ENCODE data around the gene NPAS3.

NPAS3 gene

DNA sequence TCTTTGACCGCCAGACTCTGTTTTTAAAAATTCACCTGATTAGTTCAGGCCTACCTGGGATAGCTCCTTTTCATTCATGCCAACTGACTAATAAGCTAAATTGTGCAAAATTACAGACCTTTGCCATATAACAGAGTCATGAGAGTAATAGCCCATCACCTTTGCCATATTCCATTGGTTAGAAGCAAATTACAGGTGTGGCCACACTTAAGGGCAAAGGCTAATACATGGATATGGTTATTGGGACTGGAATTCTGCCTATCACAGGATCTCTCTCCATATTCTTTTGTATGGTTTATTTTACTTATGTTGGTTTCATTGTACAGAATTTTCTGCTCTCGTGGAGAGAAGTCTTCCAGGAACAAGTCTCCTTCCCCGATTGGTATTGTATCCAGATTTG is 897.0 kb downstream of the NPAS3 start:
- DNase-seq (ENCODE audit: low read depth in 2 of 2), result no peak

DNA sequence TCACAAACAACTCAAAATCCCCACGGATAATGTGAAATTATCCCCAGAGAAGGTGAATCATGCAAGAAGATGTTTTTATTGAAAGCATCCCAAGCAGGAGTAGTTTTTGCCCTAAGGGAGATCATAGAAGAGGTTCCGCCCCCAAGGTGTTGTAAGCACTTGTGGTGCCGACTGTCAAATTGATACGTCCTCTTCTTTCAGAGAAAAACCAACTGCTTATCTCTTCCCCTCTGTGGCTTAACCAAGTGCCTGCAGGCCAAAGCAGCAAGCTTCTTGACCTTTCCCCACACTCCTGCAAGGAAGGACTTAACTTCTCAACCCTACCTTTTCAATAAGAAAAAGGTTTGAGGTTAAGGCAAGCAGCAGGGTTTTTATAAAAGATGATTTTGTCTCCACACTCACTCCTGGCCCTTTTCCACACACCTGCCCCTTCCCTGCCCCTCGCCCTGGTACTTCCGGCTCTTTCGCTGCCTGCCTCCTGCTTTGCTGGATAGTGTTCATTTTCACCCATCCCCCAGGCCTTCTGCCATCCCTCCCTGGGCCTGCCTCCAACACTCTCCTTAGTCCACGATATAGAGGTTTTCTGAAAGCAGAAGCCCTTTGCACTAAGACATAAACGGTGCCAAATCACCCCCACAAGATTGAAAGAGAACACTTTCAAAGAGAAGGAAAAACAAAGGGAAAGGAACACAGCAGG is 897.7 kb downstream of the NPAS3 start:
- no peak for DNase-seq (ENCODE audit: low read depth in 2 of 2)

DNA sequence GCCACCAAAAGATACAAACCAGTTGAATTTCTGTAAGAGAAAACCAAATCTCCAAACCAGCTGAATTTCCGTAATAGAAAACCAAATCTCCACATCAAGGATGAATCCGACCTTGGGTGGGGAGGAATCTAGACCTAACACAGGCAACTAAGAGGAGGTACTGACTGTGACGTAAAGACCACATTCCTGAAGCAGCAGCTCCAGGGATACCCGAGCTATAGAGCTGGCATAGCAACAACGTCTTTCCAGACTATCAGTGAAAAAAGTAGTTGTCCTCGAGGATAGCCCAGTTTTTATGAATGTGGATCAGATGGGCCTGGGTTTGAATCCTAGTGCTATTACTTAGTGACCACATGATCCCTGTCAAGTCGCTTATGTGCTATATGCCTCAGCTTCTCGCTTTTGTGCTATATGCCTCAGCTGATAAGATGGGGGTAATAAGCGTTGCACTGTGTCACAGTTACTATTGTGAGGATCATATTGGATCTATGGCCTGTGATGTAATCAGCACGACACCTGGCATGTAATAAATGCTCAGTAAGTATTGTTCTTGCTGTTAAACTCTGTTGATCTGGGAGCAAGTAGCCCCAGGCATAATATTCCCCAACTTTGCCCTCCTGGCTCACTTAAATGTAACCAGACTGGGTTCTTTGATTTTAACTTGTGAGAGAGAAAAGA is 898.4 kb downstream of the NPAS3 start:
- no peak for DNase-seq (ENCODE audit: low read depth in 2 of 2)

DNA sequence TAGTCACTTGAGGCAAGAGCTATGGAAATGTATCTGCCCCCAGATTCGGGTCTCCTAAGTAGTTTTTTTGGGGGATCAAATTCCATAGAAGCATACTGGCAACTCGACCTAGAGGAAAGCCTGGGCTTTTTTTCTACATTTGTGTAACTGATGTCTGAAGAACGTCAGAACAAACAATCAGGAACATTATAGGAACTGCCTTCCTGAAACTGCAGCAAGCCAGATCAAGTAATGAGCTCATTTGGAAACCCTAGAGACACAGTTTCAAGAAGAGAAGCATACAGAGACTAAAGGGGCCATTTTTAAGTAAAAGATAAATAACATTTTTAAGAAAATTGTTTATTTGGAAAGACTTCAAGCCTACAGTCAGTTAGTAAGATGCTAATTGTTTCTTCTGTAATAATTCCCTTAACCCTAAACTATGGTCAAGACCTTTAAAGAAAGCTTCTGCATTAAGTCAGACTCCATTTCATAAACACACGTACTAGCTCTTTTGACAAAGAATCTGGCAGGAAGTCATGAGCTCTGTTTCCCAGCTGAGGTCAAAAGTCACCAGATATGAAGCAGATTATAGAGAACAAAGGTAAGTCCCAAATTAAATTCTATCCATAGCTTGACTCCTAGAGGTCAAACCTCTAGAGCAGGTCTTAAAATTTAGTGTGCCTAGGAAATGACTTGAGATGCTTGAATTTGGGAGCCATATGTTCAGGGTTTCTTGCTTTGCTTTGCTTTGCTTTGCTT is 899.4 kb downstream of the NPAS3 start:
- DNase-seq (ENCODE audit: low read depth in 2 of 2), result no peak

DNA sequence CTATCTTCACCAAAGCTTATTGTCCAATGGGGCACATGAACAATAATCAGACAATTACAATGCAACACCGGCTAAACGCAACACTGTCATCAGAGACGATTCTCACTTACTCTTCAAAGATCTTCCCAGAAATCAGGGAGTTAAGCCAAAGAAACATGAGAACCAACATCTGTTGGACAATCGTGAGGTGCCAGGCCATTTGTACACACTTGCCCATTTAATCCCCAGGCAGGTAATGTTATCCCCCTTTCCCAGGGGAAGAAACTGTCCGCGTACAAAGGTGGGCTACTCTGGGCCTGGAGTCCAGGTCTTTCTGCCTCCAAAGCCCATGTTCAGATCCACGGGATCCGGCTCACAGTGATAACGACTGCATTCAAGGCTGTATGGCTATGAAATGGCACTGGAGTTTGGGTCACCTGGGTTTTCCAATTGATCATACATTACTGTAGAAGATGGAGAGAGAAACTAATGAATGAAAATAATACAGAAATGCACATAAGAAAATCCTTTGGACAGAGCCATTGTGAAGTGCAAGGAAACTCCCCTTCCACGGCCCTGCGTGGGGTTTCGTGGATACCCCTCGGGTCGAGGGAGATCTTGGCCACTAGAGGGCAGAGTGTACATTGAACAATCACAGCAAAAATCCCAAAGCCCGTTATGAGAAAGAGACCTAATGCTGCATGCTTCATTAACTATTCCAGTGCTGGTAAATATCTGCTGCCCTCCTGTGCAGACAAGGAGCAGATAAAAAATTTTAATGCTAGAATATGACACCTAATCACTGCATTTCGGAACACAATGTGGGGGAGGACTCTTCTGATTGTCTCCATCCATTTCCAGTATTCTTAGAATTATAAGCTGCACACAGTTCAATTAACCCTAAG is 900.8 kb downstream of the NPAS3 start:
- peak; percentile 23 for DNase-seq (ENCODE audit: low read depth in 2 of 2)

DNA sequence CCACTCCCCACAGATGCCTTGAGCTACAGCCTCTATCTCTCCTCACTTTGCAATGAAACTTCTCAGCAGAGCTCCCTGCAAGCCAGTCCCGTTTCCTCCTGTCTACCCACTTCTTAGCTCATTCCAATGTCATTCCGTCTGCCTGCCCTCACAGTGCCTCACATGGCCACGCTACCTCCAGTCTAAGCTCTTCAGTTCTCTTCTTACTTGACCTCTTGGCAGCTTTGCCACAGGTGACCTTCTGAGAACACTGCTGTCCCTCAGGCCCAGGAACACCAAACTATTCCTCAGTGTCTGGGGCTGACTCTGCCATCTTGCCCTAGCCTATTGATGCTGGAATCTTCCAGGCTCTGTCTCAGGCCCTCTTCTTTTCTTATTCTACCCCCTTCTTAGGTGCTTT is 902.1 kb downstream of the NPAS3 start:
- no peak for DNase-seq (ENCODE audit: low read depth in 2 of 2)

DNA sequence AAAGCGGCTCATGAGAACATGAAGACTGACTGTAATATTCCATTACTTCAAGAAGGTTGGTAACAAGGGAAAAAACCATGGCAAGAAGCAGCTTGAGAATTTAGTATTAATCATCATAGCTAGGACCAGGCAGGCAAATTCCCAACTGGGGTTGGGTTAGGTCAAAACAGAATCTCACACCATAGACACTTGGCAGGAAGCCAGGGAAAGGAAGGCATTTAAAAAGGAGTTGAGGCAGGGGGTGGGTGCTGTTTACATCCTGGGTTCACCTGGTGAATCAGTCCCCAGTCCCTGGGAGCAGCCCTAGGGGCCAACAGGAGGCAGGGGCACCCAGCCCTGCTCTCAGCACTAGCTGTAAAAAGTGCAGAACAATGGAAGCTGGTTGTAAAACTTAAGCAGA is 903.6 kb downstream of the NPAS3 start:
- no peak for DNase-seq (ENCODE audit: low read depth in 2 of 2)

DNA sequence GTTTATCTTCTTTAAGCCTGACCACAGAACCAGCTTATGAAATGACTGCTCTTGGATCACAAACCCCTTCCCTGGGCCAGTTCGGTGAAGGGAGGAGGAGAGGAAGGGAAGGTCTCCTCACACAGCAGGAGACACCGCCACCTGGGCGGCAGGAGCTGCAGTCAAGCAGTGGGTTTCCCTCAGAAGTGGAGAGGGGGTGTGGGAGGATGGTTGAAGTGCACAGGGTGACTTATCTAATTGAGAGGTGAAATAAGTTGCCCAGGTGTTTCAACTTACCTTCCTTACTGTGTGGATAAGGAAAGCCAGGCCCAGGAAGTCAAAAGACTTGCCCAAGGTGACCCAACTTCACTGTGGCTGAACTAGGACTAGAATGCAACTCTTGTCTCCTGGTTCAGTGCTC is 905.4 kb downstream of the NPAS3 start:
- no peak for DNase-seq (ENCODE audit: low read depth in 2 of 2)

DNA sequence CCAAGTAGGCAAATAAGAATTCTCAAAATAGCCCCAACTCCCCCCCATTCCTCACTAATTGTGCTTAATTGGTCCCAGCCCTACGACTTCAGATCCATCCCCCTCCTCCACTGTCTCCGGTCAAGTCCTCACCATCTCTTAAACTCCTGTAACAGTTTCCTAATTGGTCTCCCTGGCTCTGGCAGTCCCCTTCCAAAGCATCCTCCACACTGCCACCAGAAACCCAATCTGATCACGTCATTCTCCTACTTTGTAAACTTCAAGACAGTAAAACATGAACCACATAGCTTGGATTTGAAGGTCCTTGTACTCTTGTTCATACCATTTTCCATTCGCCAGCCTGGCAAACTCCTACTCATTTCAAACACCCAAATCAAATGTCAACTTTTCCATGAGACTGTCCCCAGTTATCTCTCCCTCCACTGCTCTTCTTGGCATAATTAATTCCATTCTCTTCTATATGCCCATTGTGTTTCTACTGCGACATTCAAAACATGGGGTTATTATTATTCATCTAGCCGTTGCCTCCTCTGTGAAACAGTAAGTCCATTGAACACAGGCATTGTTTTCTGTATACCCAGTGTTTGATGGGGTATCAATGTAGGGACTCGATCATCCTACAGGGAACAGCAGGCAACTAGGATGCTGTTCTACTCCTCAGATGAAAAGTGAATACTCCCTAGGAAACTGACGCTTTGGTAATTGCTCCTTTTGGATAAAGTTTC is 907.6 kb downstream of the NPAS3 start:
- DNase-seq (ENCODE audit: low read depth in 2 of 2), result no peak

DNA sequence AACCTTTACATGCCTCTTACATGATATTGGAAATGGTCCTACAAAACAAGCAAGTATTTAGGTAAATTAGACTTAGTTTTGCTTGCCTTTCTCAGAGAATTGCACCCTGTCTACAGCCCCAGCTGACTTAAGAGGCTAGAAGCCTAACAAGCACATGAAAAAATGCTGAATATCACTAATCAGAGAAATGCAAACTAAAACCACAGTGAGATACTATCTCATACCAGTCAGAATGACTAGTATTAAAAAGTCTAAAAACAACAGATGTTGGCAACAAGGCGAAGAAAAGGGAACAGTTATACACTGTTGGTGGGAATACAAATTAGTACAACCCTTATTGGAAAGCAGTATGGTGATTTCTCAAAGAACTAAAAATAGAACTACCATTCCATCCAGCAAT is 908.4 kb downstream of the NPAS3 start:
- no peak for DNase-seq (ENCODE audit: low read depth in 2 of 2)

DNA sequence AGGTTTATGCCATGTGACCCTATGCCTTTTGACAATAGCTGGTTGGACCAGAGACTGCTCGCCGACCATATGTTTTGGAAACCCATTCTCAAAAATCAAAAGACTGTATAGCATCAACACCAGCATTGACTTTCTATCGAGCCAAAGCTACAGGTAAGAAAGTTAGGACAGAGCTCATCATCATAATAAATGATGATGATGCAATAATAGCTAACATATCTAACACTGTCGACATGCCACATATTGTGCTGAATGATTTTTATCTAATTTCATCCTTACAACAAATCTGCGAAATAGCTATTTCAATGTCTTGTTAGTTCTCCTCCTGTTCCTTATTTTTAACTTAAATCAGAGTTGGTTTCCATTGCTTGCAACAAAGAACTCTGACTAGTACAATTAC is 909.3 kb downstream of the NPAS3 start:
- no peak for DNase-seq (ENCODE audit: low read depth in 2 of 2)

DNA sequence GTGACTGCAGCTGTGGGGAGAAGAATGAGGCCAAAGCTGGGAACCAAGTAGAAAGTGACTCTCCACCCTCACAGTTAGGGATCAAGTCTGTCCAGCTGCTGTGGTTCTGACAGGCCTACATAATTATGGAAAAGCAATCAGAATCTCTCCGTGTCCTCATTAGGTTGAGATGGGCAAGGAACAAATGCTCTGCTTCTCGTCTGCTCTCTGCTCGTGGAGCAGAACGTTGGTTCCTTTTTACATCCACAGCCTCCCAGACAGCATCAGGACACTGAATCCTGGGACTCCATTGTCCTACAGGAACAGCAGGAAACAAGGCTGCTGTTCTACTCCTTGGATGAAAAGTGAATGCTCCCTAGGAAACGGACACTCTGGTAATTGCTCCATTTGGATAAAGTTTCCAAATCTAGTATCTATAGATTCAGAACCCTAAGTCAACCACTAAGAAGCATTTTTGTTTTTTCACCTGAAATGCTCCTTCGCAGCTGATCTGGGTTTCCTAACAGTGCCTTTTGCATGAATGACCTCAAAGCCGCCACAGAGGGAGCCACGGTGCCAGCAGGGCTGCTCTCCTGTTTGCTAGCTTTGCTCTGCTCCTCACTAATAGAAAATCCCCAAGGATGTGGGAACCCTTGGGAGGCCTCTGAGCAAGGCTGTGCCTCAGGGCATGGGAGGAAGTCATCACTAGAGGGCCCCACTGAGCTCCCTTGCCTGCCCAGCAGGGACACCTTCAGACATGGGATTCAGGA is 910.2 kb downstream of the NPAS3 start:
- DNase-seq (ENCODE audit: low read depth in 2 of 2), result peak in 1 of 2 donors; percentile 4

DNA sequence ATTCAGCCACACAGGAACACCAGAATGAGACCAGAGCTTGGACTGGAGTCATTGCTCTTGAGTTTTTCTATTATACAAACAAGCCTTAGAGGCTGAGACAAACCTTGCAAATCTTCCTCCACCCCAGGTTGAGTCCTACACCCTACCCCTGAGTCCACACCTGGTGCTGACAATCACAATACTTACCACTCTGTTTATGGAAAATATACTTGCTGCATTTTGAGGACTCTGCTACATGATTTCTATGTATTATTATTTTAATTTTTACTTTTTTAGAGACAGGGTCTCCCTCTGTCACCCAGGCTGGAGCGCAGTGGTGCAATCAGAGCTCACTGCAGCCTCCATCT is 910.7 kb downstream of the NPAS3 start:
- no peak for DNase-seq (ENCODE audit: low read depth in 2 of 2)

DNA sequence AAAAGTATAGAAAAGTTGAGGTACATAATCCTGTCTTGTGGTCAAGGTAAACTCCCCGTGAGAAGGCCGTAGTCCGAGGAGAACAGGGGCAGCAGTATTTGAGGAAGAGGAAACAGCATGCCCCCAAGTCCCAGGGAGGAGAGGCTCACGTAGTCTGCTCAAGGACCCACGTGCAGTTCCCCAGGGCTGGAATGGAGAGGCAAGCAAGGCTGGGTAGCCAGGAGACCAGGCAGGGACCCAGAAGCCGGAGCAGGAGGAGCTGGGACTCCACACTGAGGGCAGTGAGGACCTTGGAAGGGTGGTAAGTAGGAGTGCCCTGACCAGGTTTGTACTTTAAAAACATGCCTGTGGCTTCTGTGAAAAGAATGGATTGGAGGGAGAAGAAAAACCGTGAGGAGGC is 912.1 kb downstream of the NPAS3 start:
- DNase-seq (ENCODE audit: low read depth in 2 of 2), result no peak

DNA sequence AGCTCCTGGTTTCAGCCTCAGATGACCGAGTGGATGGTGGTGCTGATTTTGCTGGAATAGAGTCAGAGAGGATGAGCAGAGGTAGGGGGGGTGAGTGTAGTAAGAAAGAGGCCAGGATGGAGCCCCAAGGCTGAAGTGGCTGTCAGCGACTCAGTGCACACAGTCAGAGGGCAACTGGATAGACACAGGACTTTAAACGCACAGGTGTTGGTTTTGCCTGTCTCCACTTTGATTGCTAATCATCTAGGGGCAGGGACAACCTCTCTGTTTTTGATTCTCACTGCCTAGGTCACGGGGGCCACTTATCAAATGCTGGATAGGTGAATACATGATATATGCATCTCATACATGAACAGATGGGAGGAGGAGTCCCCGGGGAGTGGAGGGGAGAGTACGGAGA is 912.7 kb downstream of the NPAS3 start:
- DNase-seq (ENCODE audit: low read depth in 2 of 2), result no peak

DNA sequence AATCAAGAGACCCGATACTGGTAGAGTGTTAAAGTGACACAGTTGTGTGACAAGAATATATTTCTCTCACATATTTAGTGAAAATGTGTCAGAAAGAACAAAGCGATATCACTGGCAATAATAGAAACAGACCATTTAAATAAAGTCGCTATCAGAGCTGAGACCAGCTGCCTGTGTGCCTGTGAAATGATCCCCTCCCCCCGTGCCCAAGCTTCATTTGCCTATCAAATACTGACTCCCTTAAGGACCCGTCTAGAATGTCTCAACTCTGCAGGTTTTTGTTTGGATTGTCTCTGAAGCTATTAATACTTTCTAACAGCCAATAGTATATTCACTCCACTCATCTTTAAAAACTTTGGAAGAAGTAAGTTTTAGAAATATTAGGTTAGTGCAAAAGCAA is 913.3 kb downstream of the NPAS3 start:
- no peak for DNase-seq (ENCODE audit: low read depth in 2 of 2)
